Natural killer cell treated with Interleukin-12 subunit alpha and Interleukin-12 subunit beta and Interleukin-15 and Interleukin-18, amount 100 ng/mL, for 72 hours (primary cell): ENCODE measurements around the gene GALE. TPM values are rescaled to one million over a fixed set of nuclear protein-coding genes. Genes with fewer than 3 reads are reported as not detected.

Experiments
- total RNA-seq, 2 donors: library from RNA; stranded (reverse); gene quantifications; one replicate each; pipeline ENCODE4 v1.2.3, GENCODE V29; 2022

The GALE gene
- total RNA-seq, 2 donors from 2014 or later = 54.3 to 68.1 TPM

Other genes with a start within 250 kb of the GALE start
- 1 to 10 TPM; 2.6 to 5.0 TPM for gene ID3, start 241.3 kb downstream of the GALE start, total RNA-seq
- gene RPL11, start 108.9 kb downstream of the GALE start, total RNA-seq = 100 to 1,000 TPM; 560 to 666 TPM
- 10 to 100 TPM; 74.7 to 84.5 TPM for gene ELOA, start 57.3 kb downstream of the GALE start, total RNA-seq
- gene PITHD1, start 22.3 kb downstream of the GALE start, total RNA-seq = 10 to 100 TPM; 68.6 to 77.7 TPM
- gene LYPLA2, start 9.6 kb downstream of the GALE start, total RNA-seq = 100 to 1,000 TPM; 117 to 120 TPM
- 10 to 100 TPM; 26.1 to 29.1 TPM for gene HMGCL, start 24.7 kb upstream of the GALE start, total RNA-seq
- gene FUCA1, start 67.5 kb upstream of the GALE start, total RNA-seq = 10 to 100 TPM; 10.3 to 15.1 TPM
- 1 to 10 TPM; 2.1 to 3.8 TPM for gene CNR2, start 112.6 kb upstream of the GALE start, total RNA-seq
- 100 to 1,000 TPM in 1 of 2 donors, 10 to 100 TPM in 1; 89.7 to 162 TPM for gene PNRC2, start 159.1 kb upstream of the GALE start, total RNA-seq
- 100 to 1,000 TPM; 176 to 214 TPM for gene SRSF10, start 179.6 kb upstream of the GALE start, total RNA-seq